Kidney (tissue), 22 donors: ENCODE results near the gene MLPH. TPM values are rescaled to one million over a fixed set of nuclear protein-coding genes. Genes with fewer than 3 reads are reported as not detected.

ENCODE experiments used
- DNase-seq, 5 donors: peaks; one replicate each; pipeline ENCODE4 v3.0.0-alpha.2; 2013 to 2020
- FAIRE-seq: peaks from 2 replicates; lab custom pipeline; 2012; peaks lifted over from hg19 to GRCh38; lab: Jason Lieb, UNC
- H3K27ac ChIP-seq, 2 donors: one replicate each; pipeline ENCODE4 v1.7.0; 2013; ENCODE audit warnings: low read depth in 2 of 2, low read length in 2 of 2, inconsistent platforms in 1 of 2
- H3K27me3 ChIP-seq: one replicate; pipeline ENCODE4 v1.7.1; 2013; ENCODE audit warnings: low read length, inconsistent platforms; ENCODE audit not compliant: control insufficient read depth, insufficient read depth
- H3K36me3 ChIP-seq, 3 donors: one replicate each; pipeline versions ENCODE4 v1.7.0 to v1.7.1; 2013; ENCODE audit warnings: low read length in 3 of 3, control low read depth in 1 of 3, inconsistent platforms in 1 of 3; ENCODE audit not compliant: insufficient read depth in 3 of 3, control insufficient read depth in 2 of 3
- H3K4me1 ChIP-seq, 3 donors: one replicate each; pipeline versions ENCODE4 v1.7.0 to v1.7.1; 2013; ENCODE audit warnings: low read length in 3 of 3, inconsistent platforms in 1 of 3, low read depth in 1 of 3; ENCODE audit not compliant: control insufficient read depth in 2 of 3, insufficient read depth in 2 of 3
- H3K4me3 ChIP-seq, 3 donors: one replicate each; pipeline versions ENCODE4 v1.7.0 to v1.8.1; 2013; ENCODE audit warnings: low read length in 3 of 3, control low read depth in 1 of 3, inconsistent platforms in 1 of 3
- H3K9ac ChIP-seq, 3 donors: one replicate each; pipeline versions ENCODE4 v1.7.0 to v1.7.1; 2013; ENCODE audit warnings: low read length in 3 of 3, control low read depth in 1 of 3, inconsistent platforms in 1 of 3
- H3K9me3 ChIP-seq, 3 donors: one replicate each; pipeline versions ENCODE4 v1.7.0 to v1.7.1; 2013; ENCODE audit warnings: low read length in 3 of 3, control low read depth in 1 of 3, inconsistent platforms in 1 of 3; ENCODE audit not compliant: control insufficient read depth in 2 of 3, insufficient read depth in 1 of 3
- intact Hi-C: fragments of 100-400 bp; cut with DNase I; formaldehyde crosslinking; loops from one replicate; pipeline ENCODE4 v1.11.1; 2022
- long read RNA-seq, 10 donors: library from polyadenylated mRNA in 1 of 10; unstranded in 1 of 10; transcript quantifications; one replicate each; pipeline ENCODE4 v2.0.0 and lab custom pipeline, GENCODE V29; 2021 to 2026
- polyA plus RNA-seq: library from polyadenylated mRNA; stranded (reverse); fragments of 350-450 nt; fragmentation: Illumina TruSeq; extraction: RNeasy Lipid Tissue Mini Kit (QIAGEN cat#74804); gene quantifications from one replicate; pipeline ENCODE4 v1.2.3, GENCODE V29; 2014; ENCODE audit warnings: low read depth, low replicate concordance; ENCODE audit not compliant: insufficient read depth
- total RNA-seq: library from RNA; stranded (reverse); fragmentation: NEBNext Ultra II Directional; extraction: Animal tissue kit (Norgen Biotek cat#: 25700); gene quantifications from one replicate; pipeline ENCODE4 v1.2.1, GENCODE V29; 2021
- TF ChIP-seq, protein P1 (sequence below): IDR thresholded peaks from 3 replicates; pipeline ENCODE4 v1.5.1; 2012; ENCODE audit warnings: mild to moderate bottlenecking, moderate library complexity, borderline replicate concordance; ENCODE audit not compliant: insufficient read depth; ENCODE audit errors: extremely low read depth
- donor health status: control.
- donor health status: control.
- donor health status: control.
- donor health status: control.
- donor health status: control.
- donor health status: DM: yes; HTN: yes; CAD: no.
- donor health status: Normal renal cell carcinoma (clear cell type).

MLPH gene
- 9.6 TPM for total RNA-seq
- 4.6 TPM for polyA plus RNA-seq
- long read RNA-seq, donor 1: 0 reads
- long read RNA-seq, donor 2: 0 reads
- long read RNA-seq, donor 3: 0 reads
- long read RNA-seq, donor 4: 0 reads
- long read RNA-seq, donor 5: 0 reads
- long read RNA-seq, donor 6: 0 reads
- long read RNA-seq, donor 7, partial matches to known transcripts: 1 of 10 reads
- long read RNA-seq, donor 7, other reads (novel, unspliced or antisense): 5 of 10 reads
- long read RNA-seq, donor 8, partial matches to known transcripts: 0 of 1 reads
- long read RNA-seq, donor 8, other reads (novel, unspliced or antisense): 0 of 1 reads
- long read RNA-seq, donor 9: 0 reads
- long read RNA-seq, donor 10: 0 reads

GRCh38 chr2:237486819-237487448, at the start of gene MLPH:
Gene MLPH, plus strand, starts transcription at chr2:237487251. Its CDS starts 6,176 bp downstream, at chr2:237493427.
- TF ChIP-seq, protein P1, sequence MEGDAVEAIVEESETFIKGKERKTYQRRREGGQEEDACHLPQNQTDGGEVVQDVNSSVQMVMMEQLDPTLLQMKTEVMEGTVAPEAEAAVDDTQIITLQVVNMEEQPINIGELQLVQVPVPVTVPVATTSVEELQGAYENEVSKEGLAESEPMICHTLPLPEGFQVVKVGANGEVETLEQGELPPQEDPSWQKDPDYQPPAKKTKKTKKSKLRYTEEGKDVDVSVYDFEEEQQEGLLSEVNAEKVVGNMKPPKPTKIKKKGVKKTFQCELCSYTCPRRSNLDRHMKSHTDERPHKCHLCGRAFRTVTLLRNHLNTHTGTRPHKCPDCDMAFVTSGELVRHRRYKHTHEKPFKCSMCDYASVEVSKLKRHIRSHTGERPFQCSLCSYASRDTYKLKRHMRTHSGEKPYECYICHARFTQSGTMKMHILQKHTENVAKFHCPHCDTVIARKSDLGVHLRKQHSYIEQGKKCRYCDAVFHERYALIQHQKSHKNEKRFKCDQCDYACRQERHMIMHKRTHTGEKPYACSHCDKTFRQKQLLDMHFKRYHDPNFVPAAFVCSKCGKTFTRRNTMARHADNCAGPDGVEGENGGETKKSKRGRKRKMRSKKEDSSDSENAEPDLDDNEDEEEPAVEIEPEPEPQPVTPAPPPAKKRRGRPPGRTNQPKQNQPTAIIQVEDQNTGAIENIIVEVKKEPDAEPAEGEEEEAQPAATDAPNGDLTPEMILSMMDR: no peak
- Histone ChIP-seq H3K36me3 (no peaks in the 10 kb centered on the region), H3K27ac (no peak within 1 kb of the TSS), H3K9ac (no peak within 1 kb of the TSS), H3K9me3 (peaks cover 0 to 10% (median 0%) of the 10 kb centered on the region in 3 donors), H3K27me3 (peaks cover 11% of the 10 kb centered on the region), H3K4me3 (peak within 1 kb of the TSS in 2 of 3 donors; percentile 39 to 54), H3K4me1 (peaks cover 0 to 7% (median 3%) of the 10 kb centered on the region in 3 donors)
- FAIRE-seq (no peak), DNase-seq (peak; percentile 69 to 85 (median 72))
- intact Hi-C loops: no loop called here

DNA sequence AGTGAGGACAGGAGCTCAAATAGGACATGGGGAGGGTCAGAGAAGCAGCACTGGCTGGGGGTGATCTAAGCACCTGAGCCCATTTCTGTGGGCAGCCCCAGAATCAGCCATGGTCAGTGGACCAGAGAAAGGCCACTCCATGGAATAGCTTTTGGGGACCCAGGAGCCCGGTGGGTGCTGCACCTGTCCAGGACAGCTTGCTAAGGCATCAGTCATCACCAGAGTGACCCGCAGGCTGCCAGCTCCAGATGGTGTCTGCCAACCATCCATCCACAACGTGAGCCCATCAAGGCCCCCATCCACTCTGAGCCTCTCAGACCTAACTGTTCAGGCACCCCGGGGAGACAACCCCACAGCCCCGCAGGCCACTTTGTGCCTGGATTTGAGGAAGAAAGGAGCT, 49.5 kb upstream of the MLPH start:
- no peak overlapping the region for H3K9ac ChIP-seq
- no peaks in the 10 kb centered on the region for H3K27me3 ChIP-seq
- peaks cover 0 to 4% (median 0%) of the 10 kb centered on the region in 3 donors for H3K4me1 ChIP-seq
- intact Hi-C loops: no loop called here
- DNase-seq: no peak
- H3K27ac ChIP-seq: no peak overlapping the region
- no peaks in the 10 kb centered on the region for H3K9me3 ChIP-seq
- no peak for FAIRE-seq
- H3K36me3 ChIP-seq: no peaks in the 10 kb centered on the region
- no peak overlapping the region for H3K4me3 ChIP-seq
- TF ChIP-seq, protein P1: no peak

GRCh38 chr2:237438080-237438940, 48.7 kb upstream of the MLPH start:
- Histone ChIP-seq H3K4me3 (no peak overlapping the region), H3K9me3 (no peaks in the 10 kb centered on the region), H3K27me3 (no peaks in the 10 kb centered on the region), H3K27ac (no peak overlapping the region), H3K36me3 (no peaks in the 10 kb centered on the region), H3K9ac (no peak overlapping the region), H3K4me1 (peaks cover 0 to 4% (median 0%) of the 10 kb centered on the region in 3 donors)
- intact Hi-C loops: no loop called here
- FAIRE-seq: no peak
- TF ChIP-seq, protein P1: no peak
- peak in 2 of 5 donors; percentile 26 to 76 for DNase-seq
